Measurements from ENCODE around the gene SUMF1.

The SUMF1 gene

DNA sequence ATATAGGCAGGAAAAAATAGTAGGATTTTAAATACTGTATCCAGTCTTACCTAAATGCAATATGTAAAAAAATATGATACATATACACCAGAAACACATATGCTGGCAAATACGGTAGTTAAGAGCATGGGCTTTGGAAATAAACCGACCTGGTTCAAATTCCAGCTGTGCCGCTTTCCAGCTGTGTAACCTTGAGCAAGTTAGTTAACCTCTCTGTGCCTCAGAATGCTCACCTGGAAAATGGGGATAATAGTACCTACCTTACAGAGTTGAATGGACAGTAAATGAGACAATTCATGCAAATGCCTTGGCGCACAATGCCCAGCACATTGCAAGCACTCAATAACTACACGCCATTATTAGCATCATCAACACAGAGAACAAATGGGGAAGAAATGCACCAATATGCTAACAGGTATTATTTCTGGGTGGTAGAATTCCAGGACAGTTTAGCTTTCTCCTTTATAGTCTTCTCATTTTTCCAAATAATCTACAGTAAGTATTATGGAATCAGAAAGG, 50.6 kb downstream of the SUMF1 start:
- no peak for DNase-seq (ENCODE audit: low read depth in 2 of 2)

- no peak for DNase-seq (ENCODE audit: low read depth in 2 of 2)
These were observed 53.6 kb downstream of the SUMF1 start for GRCh38 chr3:4413467-4413866.

DNA sequence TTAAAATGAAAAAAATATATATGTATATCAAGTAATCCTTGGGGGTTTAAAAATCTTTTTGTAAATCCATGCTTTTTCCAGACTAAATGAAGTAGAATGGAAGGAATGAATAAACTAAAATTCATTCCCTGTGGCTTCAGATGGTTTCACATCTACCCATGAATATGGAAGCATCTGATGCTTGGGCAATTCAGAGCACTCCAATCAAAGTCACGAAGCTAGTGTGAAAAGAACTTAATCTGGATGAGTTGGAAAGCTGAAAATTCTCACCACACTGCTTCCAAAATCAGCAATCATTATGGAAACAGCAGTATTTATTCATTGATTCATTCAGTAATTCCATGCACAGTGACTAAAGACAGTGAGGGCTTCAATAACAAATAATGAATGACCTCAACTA, 55.2 kb downstream of the SUMF1 start:
- DNase-seq (ENCODE audit: low read depth in 2 of 2), result no peak

GRCh38 chr3:4411236-4411635, 55.8 kb downstream of the SUMF1 start:
- no peak for DNase-seq (ENCODE audit: low read depth in 2 of 2)

- no peak for DNase-seq (ENCODE audit: low read depth in 2 of 2)
These were observed 56.5 kb downstream of the SUMF1 start for GRCh38 chr3:4410606-4411005.

DNA sequence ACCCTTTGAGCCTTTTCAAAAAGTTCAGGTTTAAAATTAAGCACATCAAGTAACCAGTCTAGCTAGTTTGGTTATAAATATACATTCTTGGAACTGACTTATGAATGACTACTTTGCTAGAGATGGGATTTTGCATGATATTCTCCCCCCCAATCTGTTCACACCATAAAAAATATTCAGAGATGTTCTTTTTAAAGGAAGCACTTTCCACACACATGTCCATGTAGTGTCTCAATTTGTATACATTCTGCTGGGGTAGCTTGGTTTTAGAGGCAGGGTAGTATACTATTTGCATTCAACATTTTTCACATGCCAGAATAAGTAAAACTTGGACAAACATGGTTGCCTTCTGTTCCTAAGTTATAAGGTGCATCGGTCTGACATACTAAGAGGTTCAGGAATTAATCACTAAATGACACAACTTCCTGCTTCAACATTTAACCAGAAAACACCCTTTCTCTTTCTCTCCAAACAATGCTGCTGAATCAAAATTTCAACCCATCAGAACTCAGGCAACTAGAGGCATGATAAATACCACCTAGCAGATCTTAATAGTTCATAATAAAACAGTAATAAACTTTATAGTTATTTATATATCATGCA, 57.0 kb downstream of the SUMF1 start:
- DNase-seq (ENCODE audit: low read depth in 2 of 2), result no peak

- DNase-seq (ENCODE audit: low read depth in 2 of 2), result no peak
These were observed 57.7 kb downstream of the SUMF1 start for GRCh38 chr3:4409415-4409814.

DNA sequence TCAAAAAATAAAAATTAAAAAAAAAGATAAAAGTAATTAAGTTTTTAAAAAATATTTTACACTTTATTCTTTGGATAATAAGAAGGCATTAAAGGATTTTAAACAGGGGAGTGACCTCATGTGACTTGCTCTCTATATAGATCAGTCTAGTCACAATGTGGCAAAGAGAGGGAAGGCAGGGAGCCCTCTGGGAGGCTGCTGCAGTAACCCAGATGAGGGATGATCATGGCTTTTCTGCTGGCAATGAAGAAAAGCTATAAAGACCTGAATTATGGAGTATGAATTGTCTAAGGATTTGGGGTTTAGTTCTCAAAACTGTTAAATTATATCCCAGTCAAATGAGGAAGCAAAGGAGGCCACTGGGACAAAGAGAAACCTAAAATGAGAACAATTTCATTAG, 58.1 kb downstream of the SUMF1 start:
- DNase-seq (ENCODE audit: low read depth in 2 of 2), result no peak

GRCh38 chr3:4407941-4408340, 59.1 kb downstream of the SUMF1 start:
- no peak for DNase-seq (ENCODE audit: low read depth in 2 of 2)

DNA sequence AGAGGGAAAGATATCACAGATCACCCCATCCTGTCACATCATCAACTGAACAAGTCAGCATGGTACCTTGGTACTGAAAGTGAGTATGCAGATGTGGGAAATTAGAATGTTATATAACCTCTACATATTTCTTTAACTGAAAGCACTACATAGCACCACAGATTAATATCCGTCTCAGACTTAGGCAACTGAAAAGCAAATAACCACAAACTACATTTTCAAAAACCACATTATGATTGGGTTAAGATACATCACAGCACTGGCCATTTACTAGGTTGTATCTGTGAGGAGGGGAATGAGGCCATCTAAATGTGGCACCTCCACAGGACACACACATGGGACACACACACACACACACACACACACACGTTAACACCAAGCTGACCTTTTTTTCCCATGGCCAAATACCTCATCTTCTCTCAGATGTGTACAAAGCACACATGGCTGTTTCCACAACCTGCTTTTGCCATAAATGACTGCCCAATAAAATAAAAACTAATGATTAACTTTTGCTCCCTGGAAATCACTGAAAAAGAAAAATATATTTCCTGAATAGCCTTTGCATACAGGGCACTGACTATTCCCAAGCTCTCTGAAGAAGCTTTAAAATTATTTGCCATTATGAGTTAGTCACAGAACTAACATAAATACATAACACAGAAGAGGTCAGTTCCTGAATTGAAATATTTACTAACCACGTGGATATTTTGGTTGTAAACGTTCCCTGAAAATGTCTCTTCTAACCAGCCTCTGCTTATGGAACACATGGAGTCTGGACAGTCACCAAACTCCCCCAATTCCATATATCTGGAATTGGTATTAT, 60.1 kb downstream of the SUMF1 start:
- no peak for DNase-seq (ENCODE audit: low read depth in 2 of 2)

DNA sequence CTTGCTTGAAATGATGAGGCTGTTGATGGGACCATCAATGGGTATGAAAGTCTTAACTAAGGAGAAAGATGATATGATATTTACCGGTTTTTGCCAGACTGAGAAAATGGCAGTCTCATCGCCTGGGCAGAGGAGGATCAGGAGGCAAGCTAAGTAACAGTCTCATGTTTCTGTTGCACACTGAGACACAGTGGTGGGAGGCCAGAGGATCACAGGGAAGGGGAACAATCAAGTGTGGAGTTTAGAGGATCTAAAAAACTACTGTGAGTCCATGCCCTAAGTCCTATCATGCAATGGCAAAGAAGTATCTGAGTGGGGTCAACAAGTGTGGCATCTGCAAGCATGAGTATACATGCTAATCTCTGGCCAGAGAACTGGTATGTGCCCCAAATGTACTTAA, 62.2 kb downstream of the SUMF1 start:
- no peak for DNase-seq (ENCODE audit: low read depth in 2 of 2)

GRCh38 chr3:4401441-4401840, 65.6 kb downstream of the SUMF1 start:
- DNase-seq (ENCODE audit: low read depth in 2 of 2), result no peak

GRCh38 chr3:4399476-4399875, 67.6 kb downstream of the SUMF1 start:
- no peak for DNase-seq (ENCODE audit: low read depth in 2 of 2)

GRCh38 chr3:4398941-4399245, 68.2 kb downstream of the SUMF1 start:
- DNase-seq (ENCODE audit: low read depth in 2 of 2), result no peak

DNA sequence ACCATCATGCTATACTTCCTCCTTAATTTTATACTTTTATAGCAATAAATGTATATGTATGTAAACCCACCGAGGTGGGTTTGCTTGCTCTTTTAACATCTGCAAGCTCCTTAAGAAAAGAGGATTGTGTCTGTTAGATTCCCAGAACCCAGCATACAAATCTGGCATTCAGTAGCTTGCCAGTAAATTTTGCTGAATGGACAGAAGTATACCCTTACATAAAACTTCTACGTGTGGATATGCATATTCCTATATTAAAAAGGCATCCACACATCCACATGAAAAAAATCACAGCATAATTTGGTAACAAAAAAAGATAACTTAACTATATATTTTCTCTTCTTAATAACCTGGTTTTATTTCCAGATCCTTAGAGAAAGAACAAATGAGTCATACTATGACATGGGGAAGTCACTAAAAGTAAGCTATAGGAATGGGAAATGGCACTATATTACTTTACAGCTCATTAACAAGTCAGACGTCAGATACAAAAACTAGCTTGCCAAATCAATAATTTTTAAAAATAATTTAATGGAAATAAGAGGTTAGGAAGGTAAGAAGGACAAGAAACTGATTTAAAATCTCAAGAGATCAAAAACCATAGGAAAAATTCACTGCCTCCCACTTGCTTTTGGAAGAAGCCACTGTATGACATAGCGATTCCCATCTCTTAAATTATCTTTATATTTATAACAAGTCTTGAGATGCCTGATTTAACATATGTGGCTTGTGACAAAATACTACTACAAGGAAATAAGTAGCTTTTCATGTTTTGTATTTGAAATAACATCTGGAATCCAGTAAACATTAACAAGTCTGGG, 68.7 kb downstream of the SUMF1 start:
- no peak for DNase-seq (ENCODE audit: low read depth in 2 of 2)

DNA sequence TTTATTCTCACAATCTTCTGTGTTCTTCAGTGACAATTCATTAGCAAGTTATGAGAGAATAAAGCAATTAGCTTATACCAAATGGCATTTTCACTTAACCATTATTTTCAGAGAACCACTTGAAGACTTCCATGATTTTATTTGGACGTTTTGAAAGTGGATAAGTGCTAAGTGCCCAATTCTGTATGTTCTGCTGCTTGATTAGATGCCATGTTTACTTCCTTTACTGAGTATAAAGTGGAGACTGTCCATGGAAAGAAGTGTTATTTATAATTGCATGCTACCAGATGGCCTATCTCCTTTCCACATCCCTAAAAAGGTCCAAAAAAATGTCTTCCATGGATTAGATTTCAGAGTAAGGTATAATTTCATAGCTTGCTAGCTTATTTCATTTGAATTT, 69.6 kb downstream of the SUMF1 start:
- no peak for DNase-seq (ENCODE audit: low read depth in 2 of 2)

DNA sequence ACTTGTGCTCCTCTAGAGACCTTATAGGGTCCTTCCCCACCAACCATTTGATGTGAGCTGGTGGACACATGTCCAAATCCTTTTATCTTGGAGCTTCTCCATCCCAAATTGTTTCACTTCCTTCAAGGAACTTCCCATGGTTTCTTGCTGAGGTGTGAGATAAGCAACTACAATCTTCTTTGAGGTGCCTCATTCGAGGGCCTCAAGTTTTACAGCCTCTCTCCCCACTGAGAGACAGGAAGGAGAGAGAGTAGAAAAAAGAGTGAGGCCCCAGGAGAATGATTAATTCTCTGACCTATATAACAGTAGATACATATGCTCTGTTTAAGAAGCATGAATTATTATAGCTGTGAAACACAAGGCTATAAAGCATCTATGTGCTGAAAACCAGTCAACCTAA, 70.5 kb downstream of the SUMF1 start:
- no peak for DNase-seq (ENCODE audit: low read depth in 2 of 2)

- DNase-seq (ENCODE audit: low read depth in 2 of 2), result no peak
These were observed 71.1 kb downstream of the SUMF1 start for GRCh38 chr3:4396006-4396405.

- DNase-seq (ENCODE audit: low read depth in 2 of 2), result no peak
These were observed 71.6 kb downstream of the SUMF1 start for GRCh38 chr3:4395448-4395847.

DNA sequence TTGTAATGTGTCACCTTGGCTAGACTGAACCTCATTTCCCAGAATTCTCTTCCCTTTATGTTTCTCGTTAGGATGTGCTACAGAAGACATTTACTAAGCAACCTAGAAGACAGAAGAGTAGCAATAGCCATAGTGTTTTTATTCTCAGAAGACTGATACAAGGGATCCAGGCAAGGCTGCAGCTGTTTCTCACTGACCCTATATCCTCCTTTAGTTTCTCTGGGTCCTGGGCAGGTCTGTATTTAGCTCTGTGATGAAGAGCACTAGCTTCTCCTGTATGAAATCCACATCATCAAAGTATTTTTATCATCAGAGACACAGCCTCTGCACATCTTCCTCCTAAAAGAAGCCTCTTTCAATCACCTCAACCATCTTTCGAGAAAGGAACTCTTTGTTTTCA, 72.5 kb downstream of the SUMF1 start:
- DNase-seq (ENCODE audit: low read depth in 2 of 2), result no peak

DNA sequence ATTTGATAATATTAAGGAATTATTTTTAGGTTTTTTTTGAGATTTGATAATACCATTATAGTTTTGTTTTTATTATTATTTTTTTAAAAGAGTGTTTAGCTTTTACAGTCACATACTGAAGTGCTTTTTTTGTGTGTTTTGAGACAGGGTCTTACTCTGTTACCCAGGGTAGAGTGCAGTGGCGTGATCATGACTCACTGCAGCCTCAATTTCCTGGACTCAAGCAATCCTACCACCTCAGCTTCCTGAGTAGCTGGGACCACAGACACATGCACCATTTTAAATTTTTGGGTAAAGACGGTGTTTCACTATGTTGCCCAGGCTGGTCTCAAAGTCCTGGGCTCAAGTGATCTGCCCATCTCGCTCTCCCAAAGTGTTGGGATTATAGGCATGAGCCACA, 73.0 kb downstream of the SUMF1 start:
- DNase-seq (ENCODE audit: low read depth in 2 of 2), result peak; percentile 15 to 17

- DNase-seq (ENCODE audit: low read depth in 2 of 2), result no peak
These were observed 74.1 kb downstream of the SUMF1 start for GRCh38 chr3:4392992-4393391.
